Islet of Langerhans (tissue), 1 donor: ENCODE data around the gene GPR84.

ENCODE experiments used
- FAIRE-seq: peaks from one replicate; lab custom pipeline; 2011; peaks lifted over from hg19 to GRCh38; lab: Jason Lieb, UNC

Gene GPR84

GRCh38 chr12:54373649-54374561, 9.6 kb upstream of the GPR84 start:
- no peak for FAIRE-seq

- FAIRE-seq, result no peak
These were observed 8.0 kb upstream of the GPR84 start for GRCh38 chr12:54372113-54372806.

- FAIRE-seq, result no peak
These were observed 7.2 kb upstream of the GPR84 start for GRCh38 chr12:54371328-54372112.

- no peak for FAIRE-seq
These were observed 6.0 kb upstream of the GPR84 start for GRCh38 chr12:54370171-54370730.

- no peak for FAIRE-seq
These were observed 5.4 kb upstream of the GPR84 start for GRCh38 chr12:54369597-54370131.

GRCh38 chr12:54368709-54369596, 4.7 kb upstream of the GPR84 start:
- no peak for FAIRE-seq

- no peak for FAIRE-seq
These were observed 3.9 kb upstream of the GPR84 start for GRCh38 chr12:54368025-54368708.

GRCh38 chr12:54363618-54364017, 668 bp downstream of the GPR84 start:
- no peak for FAIRE-seq

- FAIRE-seq, result no peak
These were observed 1.2 kb downstream of the GPR84 start for GRCh38 chr12:54363047-54363446.

- FAIRE-seq, result no peak
These were observed 3.4 kb downstream of the GPR84 start for GRCh38 chr12:54360717-54361456.

- FAIRE-seq, result no peak
These were observed 4.4 kb downstream of the GPR84 start for GRCh38 chr12:54359762-54360351.

GRCh38 chr12:54358945-54359761, 5.1 kb downstream of the GPR84 start:
- no peak for FAIRE-seq

GRCh38 chr12:54358191-54358944, 5.9 kb downstream of the GPR84 start:
- FAIRE-seq, result no peak

- FAIRE-seq, result no peak
These were observed 6.6 kb downstream of the GPR84 start for GRCh38 chr12:54357506-54358190.

- FAIRE-seq, result no peak
These were observed 7.3 kb downstream of the GPR84 start for GRCh38 chr12:54356951-54357356.

GRCh38 chr12:54356228-54356627, 8.1 kb downstream of the GPR84 start:
- no peak for FAIRE-seq
